ENCODE data around the gene BRSK2. TPM values are rescaled to one million over a fixed set of nuclear protein-coding genes. Genes with fewer than 3 reads are reported as not detected.

The BRSK2 gene
- total RNA-seq, 1 experiment from 2014 or later: 32.2 TPM

DNA sequence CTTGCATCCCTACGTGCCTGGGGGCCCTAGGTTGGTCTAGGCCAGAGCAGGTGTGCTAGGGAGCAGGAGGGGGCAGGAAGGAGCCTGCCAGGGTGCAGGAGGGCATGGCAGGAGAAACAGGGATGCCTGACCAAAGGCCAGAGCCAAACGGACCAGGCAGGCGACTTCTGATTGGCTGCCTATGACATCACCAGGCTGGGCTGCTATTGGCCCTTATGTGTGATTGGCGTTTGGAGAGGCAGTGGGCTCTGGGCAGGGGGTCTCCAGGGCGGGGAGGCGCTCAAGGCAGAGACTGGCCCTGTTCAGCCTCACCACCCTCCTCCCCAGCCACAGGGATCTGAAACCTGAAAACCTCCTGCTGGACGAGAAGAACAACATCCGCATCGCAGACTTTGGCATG is 52.4 kb downstream of the BRSK2 start:
- POLR2A ChIA-PET: no interaction called here
- Histone ChIP-seq H3K27me3 (ENCODE audit: control insufficient read depth, insufficient read depth, low read length) (no peaks in the 10 kb centered on the region), H3K4me3 (ENCODE audit: low read depth in 2 of 2, low read length in 2 of 2) (no peak overlapping the region), H3K4me1 (ENCODE audit: control insufficient read depth, insufficient read depth, low read length) (peaks cover 29% of the 10 kb centered on the region), H3K9me3 (ENCODE audit: control insufficient read depth, insufficient read depth, low read depth, low read length) (no peaks in the 10 kb centered on the region), H3K27ac (ENCODE audit: low read length) (no peak overlapping the region), H3K36me3 (ENCODE audit: control insufficient read depth, insufficient read depth, low read length) (no peaks in the 10 kb centered on the region)
- CTCF ChIA-PET: no interaction called here
- intact Hi-C loops (cut with micrococcal nuclease; ENCODE audit: unreplicated experiment): no loop called here
- TF ChIP-seq, protein P1, sequence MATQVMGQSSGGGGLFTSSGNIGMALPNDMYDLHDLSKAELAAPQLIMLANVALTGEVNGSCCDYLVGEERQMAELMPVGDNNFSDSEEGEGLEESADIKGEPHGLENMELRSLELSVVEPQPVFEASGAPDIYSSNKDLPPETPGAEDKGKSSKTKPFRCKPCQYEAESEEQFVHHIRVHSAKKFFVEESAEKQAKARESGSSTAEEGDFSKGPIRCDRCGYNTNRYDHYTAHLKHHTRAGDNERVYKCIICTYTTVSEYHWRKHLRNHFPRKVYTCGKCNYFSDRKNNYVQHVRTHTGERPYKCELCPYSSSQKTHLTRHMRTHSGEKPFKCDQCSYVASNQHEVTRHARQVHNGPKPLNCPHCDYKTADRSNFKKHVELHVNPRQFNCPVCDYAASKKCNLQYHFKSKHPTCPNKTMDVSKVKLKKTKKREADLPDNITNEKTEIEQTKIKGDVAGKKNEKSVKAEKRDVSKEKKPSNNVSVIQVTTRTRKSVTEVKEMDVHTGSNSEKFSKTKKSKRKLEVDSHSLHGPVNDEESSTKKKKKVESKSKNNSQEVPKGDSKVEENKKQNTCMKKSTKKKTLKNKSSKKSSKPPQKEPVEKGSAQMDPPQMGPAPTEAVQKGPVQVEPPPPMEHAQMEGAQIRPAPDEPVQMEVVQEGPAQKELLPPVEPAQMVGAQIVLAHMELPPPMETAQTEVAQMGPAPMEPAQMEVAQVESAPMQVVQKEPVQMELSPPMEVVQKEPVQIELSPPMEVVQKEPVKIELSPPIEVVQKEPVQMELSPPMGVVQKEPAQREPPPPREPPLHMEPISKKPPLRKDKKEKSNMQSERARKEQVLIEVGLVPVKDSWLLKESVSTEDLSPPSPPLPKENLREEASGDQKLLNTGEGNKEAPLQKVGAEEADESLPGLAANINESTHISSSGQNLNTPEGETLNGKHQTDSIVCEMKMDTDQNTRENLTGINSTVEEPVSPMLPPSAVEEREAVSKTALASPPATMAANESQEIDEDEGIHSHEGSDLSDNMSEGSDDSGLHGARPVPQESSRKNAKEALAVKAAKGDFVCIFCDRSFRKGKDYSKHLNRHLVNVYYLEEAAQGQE (IDR thresholded peaks at IDR 0.05; ENCODE audit: insufficient read depth in 1 of 2, low read depth in 2 of 2, low read length in 1 of 2): no peak
- TF ChIP-seq TCF7L2 (IDR thresholded peaks at IDR 0.05; ENCODE audit: low read depth, low read length): no peak
- TF ChIP-seq, protein P2, sequence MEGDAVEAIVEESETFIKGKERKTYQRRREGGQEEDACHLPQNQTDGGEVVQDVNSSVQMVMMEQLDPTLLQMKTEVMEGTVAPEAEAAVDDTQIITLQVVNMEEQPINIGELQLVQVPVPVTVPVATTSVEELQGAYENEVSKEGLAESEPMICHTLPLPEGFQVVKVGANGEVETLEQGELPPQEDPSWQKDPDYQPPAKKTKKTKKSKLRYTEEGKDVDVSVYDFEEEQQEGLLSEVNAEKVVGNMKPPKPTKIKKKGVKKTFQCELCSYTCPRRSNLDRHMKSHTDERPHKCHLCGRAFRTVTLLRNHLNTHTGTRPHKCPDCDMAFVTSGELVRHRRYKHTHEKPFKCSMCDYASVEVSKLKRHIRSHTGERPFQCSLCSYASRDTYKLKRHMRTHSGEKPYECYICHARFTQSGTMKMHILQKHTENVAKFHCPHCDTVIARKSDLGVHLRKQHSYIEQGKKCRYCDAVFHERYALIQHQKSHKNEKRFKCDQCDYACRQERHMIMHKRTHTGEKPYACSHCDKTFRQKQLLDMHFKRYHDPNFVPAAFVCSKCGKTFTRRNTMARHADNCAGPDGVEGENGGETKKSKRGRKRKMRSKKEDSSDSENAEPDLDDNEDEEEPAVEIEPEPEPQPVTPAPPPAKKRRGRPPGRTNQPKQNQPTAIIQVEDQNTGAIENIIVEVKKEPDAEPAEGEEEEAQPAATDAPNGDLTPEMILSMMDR (IDR thresholded peaks at IDR 0.05): no peak
- no peak for TF ChIP-seq SIN3A (IDR thresholded peaks at IDR 0.05; ENCODE audit: borderline replicate concordance, insufficient read depth, low read depth, low read length)
- no peak for TF ChIP-seq POLR2AphosphoS5 (IDR thresholded peaks at IDR 0.05; ENCODE audit: low read depth, low read length)
- ATAC-seq (peak; percentile 49; the same call in 1 of the 2 replicates), DNase-seq (ENCODE audit: low read depth, low spot score) (no peak)
- no TSS peak for BruUV-seq (replicated peaks)
- in situ Hi-C loops (cut with HindIII; ENCODE audit: low pct_unique_long_range_greater_than_20kb, low sequenced_read_pairs): no loop called here

DNA sequence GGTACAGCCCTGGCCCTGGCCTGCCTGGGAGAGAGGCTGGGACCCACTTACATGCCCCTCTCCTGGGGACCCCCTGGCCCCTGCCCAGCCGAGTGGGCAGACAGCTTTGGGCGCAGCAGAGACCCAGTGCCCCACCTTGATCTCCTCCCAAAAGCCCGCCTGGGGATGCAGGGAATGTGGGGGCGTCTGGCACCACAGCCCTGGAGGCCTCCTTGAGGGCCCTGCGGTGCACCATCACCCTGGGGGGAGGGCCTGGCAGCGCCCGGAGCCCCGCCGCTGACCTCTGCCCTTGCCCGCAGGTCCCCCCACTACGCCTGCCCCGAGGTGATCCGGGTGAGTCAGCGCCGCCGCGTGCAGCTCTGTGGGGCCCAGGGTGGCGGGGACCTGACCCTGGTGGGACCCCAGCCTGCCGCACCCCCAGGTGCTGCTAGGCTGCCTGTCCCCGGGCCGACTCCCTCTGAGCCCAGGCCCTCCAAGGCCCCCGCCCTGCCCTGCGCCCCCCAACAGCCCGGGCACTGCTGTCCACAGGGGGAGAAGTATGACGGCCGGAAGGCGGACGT is 53.2 kb downstream of the BRSK2 start:
- DNase-seq (ENCODE audit: low read depth, low spot score) (no peak), ATAC-seq (no peak)
- H3K4me1 ChIP-seq (ENCODE audit: control insufficient read depth, insufficient read depth, low read length): peaks cover 22% of the 10 kb centered on the region
- BruUV-seq (replicated peaks): no TSS peak
- no peak for TF ChIP-seq POLR2AphosphoS5 (IDR thresholded peaks at IDR 0.05; ENCODE audit: low read depth, low read length)
- H3K27me3 ChIP-seq (ENCODE audit: control insufficient read depth, insufficient read depth, low read length): no peaks in the 10 kb centered on the region
- H3K36me3 ChIP-seq (ENCODE audit: control insufficient read depth, insufficient read depth, low read length): no peaks in the 10 kb centered on the region
- CTCF ChIA-PET: no interaction called here
- in situ Hi-C loops (cut with HindIII; ENCODE audit: low pct_unique_long_range_greater_than_20kb, low sequenced_read_pairs): no loop called here
- intact Hi-C loops (cut with micrococcal nuclease; ENCODE audit: unreplicated experiment): no loop called here
- no peak overlapping the region for H3K4me3 ChIP-seq (ENCODE audit: low read depth in 2 of 2, low read length in 2 of 2)
- H3K9me3 ChIP-seq (ENCODE audit: control insufficient read depth, insufficient read depth, low read depth, low read length): no peaks in the 10 kb centered on the region
- no peak overlapping the region for H3K27ac ChIP-seq (ENCODE audit: low read length)
- POLR2A ChIA-PET: no interaction called here

DNA sequence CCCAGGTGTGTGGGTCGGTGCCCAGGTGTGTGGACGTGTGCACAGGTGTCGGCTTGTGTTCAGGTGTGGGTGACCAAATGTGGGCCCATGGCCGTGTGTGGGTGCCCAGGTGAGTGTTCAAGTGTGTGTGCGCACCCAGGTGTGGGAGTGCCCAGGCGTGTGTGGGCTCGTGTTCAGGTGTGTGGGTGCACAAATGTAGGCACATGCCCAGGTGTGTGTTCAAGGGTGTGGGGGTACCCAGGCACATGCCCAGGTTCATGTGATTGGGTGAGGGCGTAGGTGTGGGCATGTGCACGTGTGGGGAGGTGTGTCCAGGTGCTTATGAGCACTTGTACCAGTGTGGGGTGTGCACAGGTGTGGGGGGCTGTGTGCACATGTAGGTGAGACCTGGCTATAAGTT is 54.0 kb downstream of the BRSK2 start:
- Histone ChIP-seq H3K4me1 (ENCODE audit: control insufficient read depth, insufficient read depth, low read length) (peaks cover 13% of the 10 kb centered on the region), H3K27me3 (ENCODE audit: control insufficient read depth, insufficient read depth, low read length) (no peaks in the 10 kb centered on the region)
- DNase-seq (ENCODE audit: low read depth, low spot score): no peak

More for the DNA sequence above, 54.0 kb downstream of the BRSK2 start:
- no peaks in the 10 kb centered on the region for H3K36me3 ChIP-seq (ENCODE audit: control insufficient read depth, insufficient read depth, low read length)
- POLR2A ChIA-PET: interaction anchor here (0.5 kb wide), 1 partner anchor 578 kb away, joined by 13 read pairs; no protein-coding TSS in a partner anchor
- TF ChIP-seq POLR2AphosphoS5 (IDR thresholded peaks at IDR 0.05; ENCODE audit: low read depth, low read length) (no peak), TCF7L2 (IDR thresholded peaks at IDR 0.05; ENCODE audit: low read depth, low read length) (no peak), SIN3A (IDR thresholded peaks at IDR 0.05; ENCODE audit: borderline replicate concordance, insufficient read depth, low read depth, low read length) (no peak)
- TF ChIP-seq, protein P2 (IDR thresholded peaks at IDR 0.05): no peak
- TF ChIP-seq, protein P1 (IDR thresholded peaks at IDR 0.05; ENCODE audit: insufficient read depth in 1 of 2, low read depth in 2 of 2, low read length in 1 of 2): no peak; a peak in 1 of 4 replicates
- in situ Hi-C loops (cut with HindIII; ENCODE audit: low pct_unique_long_range_greater_than_20kb, low sequenced_read_pairs): no loop called here
- no peak for ATAC-seq
- no TSS peak for BruUV-seq (replicated peaks)
- no peaks in the 10 kb centered on the region for H3K9me3 ChIP-seq (ENCODE audit: control insufficient read depth, insufficient read depth, low read depth, low read length)
- intact Hi-C loops (cut with micrococcal nuclease; ENCODE audit: unreplicated experiment): no loop called here
- no peak overlapping the region for H3K4me3 ChIP-seq (ENCODE audit: low read depth in 2 of 2, low read length in 2 of 2)
- no peak overlapping the region for H3K27ac ChIP-seq (ENCODE audit: low read length)
- CTCF ChIA-PET: no interaction called here
